EL (cell line): ENCODE data around the gene GPRC5C.
"Not testable (repeated sequence)": the region's sequence is repeated elsewhere in the genome, so short reads cannot be mapped to it uniquely, and the experiment has no call there.

ENCODE experiments used
- DNase-seq: peaks from one replicate; pipeline ENCODE4 v3.0.0-alpha.2; 2016

Gene GPRC5C, protein sequence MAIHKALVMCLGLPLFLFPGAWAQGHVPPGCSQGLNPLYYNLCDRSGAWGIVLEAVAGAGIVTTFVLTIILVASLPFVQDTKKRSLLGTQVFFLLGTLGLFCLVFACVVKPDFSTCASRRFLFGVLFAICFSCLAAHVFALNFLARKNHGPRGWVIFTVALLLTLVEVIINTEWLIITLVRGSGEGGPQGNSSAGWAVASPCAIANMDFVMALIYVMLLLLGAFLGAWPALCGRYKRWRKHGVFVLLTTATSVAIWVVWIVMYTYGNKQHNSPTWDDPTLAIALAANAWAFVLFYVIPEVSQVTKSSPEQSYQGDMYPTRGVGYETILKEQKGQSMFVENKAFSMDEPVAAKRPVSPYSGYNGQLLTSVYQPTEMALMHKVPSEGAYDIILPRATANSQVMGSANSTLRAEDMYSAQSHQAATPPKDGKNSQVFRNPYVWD

DNA sequence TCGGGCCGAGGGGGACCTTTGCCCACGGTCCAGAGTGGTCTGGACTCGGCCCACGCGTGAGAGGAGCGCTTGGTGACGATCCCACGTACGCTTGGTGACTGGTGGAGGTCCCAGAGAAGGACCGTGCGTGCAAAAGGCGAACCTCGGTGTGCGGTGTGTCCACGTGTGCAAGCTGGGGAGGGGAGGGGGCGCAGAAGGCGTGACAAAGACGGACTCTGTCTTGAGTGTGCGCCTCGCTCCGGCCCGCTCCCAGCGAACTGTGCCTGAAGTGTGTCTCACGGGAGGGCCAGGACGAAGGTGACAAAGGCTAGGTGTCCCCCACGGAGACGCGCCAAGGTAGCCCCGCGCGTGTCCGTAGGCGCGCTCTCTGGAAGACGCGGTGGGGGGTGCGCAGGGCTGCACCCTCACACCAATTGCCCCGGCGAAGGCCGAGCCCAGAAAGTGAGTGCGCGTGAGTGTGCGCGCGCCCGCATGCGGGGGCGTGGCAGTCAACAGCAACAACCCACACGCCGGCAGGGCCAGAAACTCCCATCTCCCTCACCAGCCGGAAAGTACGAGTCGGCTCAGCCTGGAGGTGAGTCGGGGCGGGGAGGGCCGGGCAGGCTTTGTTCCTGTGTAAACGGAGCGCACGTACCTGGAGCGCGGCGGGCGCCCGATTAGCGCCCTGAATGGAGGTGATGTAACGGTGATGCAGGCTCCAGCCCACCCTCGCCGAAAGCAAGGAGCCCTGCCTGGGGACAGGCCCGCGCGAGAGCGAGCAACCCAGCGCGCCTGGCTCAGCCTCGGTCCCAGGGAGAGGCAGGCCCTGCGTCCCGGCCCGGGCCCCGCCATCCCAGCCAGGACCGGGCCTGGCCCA is at the start of gene GPRC5C:
GPRC5C (plus strand) TSS at position 521 of the 856 bp plus-strand sequence. CDS start 7,689 bp downstream, outside the sequence.
- DNase-seq = no peak

DNA sequence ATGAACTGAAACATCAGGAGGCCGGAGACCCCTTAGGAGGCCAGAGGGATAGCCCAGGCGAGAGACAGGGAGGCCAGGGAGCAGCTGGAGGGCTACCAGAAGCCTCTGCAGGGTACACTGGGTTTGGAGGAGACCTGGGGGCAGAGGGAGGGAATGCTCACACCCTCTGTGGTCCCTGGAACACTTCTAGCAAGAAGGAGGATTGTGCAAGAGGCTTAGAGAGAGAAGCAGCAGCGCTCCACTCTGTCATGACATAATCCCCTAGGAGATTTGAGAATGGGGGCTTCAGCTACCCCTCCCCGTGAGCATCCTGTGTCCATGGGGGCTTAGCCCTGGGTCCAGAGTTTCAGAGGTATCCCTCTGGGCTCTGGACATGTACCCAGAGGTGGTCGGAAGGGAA is 48.7 kb upstream of the GPRC5C start:
- DNase-seq = no peak

DNA sequence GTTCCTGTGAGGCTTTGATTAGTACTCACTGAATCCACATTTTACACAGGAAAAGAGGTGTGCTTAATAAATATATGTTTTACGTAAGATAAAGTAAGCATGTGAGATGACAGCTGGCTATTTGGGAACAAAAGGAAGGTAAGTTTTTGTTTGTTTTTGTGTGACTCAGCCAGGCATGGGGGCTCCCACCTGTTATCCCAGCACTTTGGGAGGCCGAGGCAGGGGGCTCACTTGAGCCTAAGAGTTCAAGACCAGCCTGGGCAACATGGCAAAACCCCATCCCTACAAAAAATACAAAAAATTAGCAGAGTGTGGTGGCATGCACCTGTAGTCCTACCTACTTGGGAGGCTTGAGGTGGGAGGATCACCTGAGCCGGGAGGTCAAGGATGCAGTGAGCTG is 46.7 kb upstream of the GPRC5C start:
- no peak for DNase-seq

DNA sequence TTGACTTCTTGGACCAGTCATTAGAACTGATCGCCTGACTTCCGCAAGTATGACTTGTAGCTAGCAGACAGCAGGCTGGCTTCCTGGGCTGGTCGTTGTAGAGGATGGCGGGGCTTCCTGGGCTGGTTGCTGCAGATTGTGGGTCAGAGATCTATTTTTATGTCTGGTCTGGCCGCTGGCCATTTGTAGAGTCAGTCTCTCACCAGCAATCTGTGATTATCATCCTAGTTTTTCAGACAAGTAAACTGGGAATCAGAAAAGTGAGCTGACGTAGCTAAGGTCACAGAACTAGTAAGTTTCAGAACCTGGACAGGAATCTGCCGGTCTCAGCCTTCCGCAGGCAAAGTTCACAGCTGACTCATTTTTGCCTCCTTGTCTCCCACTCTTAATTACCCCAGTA is 45.5 kb upstream of the GPRC5C start:
- no peak for DNase-seq

DNA sequence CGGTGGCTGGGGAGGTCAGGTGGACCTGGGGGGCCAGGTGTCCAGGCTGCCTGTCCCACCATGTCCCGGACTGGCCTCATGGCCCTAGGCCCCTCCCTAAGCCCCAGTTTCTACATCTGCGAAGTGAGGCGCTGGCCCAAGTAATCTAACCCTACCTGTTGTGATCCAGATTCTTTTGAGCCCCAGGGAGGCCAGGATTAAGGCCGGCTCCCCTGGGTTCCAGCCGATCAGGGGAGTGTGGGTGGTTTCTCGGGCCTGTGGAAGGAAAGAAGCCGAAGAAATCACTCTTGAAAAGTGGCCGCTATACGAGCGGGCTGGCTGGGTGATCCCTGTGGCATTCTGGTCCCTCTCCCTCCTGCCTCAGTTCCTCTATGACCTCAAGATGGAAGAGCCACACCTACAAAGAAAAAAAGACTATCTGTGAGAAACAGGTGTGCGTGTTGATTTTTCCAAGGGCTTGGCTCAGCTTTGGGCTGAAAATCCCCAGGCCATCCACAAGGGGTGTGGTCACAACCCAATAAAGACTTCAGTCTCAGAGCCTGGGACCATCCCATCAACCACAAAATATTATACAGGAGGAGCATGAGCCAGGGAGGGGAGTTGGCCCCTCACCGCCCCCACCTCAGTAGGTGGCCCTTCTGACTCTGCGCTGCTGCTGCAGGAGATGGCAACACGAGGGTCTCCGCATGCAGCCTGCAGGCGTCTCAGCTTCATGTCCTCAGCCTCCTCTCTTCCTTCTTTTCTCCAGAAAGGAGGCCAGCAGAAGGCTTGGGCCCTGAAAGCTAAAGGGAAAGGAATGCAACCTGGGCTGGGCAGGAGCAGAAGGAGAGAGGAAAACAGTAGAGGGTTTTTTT is 44.3 kb upstream of the GPRC5C start:
- no peak for DNase-seq

DNA sequence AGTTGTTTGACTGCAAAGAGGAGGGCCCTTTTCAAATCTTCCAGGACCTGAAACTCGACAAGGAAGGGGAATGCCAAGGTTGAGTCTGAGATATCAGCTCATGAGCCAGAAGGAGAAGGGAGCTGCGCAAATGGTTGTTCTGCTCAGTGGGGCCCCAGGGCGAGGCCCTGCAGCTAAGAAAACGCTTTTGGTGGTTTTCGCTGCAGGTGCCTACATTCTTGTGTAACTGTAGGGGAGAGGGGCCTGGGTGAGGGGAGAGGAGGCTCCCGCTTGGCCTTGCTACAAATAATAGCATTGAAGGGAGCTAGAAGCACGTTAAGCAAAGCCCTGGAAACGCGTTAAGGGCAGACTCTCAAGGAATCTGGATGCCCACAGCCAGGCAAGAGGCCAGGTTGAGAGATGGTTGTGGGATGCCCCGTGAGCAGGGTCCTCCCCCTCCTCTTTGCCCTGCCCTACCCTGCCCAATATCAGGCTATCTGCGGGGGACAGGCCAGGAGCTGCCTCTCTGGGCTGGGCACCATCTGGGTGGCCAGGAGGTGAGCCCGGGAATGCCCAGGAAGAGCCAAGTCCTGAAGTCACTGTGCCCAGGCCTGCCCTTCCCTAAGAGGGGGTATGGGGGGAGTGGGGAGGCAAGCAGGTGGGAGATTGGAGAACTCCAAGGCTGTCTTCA is 42.7 kb upstream of the GPRC5C start:
- DNase-seq = no peak

DNA sequence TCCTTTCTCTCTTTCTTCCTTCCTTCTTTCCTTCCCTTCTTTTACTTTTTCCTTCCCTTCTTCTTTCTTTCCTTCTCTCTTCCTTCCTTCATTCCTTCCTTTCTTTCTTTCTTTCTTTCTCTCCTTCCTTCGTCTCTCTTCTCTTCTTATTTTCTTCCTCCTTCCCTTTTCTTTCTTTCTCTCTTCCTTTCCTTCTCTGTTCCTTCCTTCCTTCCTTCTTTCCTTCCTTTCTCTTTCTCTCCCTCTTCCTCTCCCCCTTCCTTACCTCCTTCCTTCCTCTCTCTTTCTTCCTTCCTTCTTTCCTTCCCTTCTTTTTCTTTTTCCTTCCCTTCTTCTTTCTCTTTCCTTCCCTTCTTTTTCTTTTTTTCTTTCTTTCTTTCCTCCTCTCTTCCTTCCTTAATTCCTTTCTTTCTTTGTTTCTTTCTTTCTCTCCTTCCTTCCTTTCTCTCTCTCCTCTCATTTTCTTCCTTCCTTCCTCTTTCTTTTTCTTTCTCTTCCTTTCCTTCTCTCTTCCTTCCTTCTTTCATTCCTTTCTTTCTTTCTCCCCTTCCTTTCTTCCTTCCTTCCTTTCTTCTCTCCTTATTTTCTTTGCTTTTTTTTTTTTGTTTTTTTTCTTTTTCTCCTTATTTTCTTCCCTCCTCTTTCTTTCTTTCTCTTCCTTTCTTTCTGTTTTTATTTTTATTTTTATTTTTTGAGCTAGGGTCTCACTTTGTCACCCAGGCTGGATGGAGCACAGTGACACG is 41.8 kb upstream of the GPRC5C start:
- no peak for DNase-seq

DNA sequence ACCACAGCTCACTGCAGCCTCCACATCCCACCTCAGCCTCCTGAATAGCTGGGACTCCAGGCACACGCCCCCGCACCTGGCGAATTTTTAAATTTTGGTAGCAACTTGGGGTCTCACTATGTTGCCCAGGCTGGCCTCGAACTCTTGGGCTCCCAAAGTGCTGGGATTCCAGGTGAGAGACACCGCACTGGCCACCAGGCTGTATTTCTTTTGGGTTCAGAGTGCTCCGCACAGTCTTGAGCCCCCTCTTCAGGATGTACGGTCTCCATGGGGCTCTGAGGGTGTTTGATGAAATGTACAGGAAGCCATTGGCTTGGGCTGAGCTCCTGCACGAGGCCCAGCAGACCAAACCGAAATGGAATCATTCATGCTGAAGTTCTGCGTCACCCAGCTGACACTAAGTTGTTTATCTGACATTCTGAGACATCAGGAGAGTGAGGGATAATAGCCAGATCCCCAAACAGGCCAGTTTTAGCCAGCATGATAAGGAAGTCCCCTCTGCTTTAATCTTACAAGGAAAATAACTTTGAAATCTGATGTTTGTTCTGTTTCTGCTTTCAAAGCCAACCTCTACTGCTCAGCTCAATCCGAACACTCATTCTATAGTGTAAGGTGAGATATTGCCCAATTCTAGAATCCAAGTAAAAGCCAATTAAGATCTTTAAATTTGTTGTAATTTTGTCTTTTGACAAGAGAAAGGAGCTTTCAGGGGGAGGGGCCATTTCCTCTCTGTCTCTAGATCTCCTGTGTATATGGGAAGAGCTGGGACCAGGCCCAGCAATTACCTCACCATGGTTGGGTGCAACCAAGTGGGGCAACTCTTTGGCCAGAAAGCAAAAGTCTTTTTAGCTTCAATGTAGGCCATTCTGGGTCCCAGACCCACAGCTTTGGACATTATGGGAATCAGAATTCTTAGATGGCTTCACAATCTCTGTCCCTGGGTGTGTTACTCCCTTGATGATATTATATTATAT is 40.9 kb upstream of the GPRC5C start:
- no peak for DNase-seq

DNA sequence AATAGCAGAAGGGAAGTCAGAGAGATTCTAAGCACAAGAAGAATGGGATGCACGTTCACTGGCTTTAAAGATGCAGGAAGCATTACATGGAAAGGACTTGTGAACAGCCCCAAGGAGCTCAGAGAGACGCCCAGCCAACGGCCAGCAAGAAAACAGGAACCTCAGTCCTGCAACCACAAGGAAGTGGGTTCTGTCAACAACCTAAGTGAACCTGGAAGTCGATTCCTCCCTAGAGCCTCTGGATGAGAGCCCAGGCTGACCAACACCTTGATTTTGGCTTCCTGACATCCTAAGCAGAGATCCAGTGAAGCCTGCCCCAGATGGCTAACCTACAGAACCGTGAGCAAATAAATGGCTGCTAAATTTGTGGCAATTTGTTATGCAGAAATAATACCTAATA is 40.1 kb upstream of the GPRC5C start:
- no peak for DNase-seq

DNA sequence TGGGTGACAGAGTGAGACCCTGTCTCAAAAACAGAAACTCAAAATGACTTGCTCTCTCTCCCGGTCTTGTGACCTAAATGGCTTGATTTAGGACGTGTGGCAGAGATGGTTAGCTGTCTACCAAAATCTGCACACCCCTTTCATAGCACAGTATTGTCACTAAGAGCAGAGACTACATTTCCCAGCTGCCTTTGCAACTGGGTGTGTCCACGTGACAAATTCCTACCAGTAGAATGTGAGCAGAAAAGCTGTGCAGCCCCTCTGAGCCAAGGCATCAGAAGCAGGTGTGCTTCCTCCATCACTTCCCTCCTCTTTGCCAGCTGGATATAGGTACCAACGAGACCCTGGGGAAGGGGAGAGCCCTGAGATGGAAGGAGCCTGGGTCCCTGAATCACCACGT is 39.0 kb upstream of the GPRC5C start:
- no peak for DNase-seq

DNA sequence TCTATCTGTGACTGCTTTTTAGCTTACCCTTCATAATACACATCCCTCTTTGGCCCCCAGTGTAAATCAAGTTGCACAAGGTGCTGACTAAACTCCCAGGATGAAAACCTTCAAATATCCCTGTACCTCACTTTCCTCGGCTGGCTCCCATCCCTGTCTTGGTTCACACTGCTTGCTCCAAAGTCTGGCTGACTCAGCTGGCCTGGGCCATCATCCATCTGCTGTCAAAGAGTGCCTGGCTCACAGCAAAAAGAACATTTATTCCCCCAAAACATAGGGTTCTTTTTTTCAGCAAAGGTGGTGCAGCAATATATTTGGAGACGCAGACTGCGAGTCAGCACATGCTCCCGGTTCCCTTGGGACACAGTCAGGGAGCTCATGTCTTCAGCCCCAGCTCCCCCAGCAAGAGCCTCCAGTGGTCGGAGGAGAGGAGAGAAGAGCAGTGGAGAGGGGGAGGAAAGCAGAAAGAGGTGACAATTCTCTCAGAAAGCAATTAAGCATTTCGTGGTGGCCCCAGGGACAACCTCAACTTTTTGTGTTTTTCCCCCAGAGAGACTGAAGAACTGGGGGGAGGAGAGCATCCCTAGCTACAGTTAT is 38.4 kb upstream of the GPRC5C start:
- no peak for DNase-seq

DNA sequence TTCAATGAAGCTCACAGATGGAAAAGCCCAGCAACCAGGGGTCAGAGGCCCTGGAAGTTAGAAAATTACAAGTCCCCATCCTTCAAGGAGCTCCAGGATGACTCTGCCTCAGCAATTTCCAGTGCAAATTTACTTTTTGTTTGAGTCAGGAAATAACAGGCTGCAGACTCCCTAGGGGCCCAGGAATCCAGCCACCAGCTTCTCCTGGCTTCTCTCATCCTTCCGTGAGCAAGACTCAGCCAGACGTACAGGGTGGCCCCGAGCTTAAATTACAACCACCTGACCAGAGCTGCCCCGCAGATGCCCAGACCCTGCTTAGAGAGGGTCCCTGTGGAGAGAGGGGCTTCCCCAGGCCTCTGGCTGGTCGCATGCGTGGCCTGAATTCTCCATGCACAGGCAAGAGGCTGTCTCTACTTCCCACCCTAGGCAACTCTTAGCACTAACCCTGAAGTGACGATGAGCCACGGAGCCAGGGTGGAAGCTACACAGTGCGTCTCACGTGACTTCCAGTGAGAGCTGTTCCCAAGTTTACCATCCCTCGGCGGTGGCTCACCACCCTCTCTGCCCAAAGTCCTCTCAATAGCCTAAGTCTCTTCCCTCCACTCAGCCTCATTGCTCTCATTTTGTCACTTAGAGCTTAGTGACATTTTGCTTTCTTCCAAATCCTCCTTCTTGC is 37.5 kb upstream of the GPRC5C start:
- DNase-seq = no peak

DNA sequence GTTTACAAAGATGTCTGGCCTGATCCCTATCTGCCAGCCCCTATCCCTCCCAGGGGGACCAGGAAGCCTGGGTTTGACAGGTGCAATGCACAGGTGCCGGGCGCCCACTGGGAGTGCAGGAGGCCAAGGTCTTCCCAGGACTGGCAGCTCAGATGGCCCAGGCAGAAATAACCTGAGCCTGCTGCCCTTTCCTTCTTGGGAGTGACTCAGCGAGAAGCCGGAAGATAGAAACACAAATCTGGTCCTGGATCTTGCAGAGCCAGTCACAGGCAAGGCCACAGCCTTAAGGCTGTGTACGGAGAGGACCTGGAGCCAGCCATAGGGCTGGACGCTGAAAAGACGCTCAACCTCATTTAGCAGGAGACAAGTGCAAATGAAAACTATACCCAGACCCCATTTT is 36.9 kb upstream of the GPRC5C start:
- DNase-seq = no peak

DNA sequence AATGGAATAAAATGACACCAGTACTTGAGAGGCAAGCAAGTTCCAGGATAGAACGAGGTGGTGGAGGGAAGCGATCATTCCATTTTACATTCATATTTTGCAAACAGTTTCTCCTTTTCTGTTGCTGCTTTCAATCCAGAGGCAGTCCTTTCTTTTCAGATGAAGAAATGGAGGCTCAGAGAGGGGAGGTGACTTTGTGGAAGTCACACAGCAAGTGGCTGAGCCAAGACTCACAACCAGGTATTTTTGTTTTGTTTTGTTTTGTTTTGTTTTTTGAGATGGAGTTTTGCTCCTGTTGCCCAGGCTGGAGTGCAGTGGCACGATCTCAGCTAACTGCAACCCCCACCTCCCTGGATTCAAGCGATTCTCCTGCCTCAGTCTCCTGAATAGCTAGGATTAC is 35.3 kb upstream of the GPRC5C start:
- no peak for DNase-seq

DNA sequence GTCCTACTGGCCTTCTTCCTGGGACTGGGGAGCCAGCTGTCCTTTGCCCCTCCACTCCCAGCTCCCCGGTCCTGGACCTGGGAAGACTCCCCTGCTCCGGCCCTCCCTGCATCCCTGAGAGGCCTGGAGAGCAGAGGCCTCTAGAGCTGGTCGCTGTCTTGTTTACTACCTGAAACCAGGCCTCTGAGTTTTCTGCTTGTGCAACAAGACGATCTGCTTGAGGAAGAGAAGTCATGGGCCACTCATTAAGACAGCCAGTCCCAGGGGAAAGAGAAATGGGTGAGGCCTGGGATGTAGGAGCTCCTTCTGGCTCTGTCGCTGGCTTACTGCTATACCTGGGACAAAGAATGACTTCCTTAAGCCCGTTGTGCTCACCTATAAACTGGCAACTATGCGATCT is 29.8 kb upstream of the GPRC5C start:
- no peak for DNase-seq

DNA sequence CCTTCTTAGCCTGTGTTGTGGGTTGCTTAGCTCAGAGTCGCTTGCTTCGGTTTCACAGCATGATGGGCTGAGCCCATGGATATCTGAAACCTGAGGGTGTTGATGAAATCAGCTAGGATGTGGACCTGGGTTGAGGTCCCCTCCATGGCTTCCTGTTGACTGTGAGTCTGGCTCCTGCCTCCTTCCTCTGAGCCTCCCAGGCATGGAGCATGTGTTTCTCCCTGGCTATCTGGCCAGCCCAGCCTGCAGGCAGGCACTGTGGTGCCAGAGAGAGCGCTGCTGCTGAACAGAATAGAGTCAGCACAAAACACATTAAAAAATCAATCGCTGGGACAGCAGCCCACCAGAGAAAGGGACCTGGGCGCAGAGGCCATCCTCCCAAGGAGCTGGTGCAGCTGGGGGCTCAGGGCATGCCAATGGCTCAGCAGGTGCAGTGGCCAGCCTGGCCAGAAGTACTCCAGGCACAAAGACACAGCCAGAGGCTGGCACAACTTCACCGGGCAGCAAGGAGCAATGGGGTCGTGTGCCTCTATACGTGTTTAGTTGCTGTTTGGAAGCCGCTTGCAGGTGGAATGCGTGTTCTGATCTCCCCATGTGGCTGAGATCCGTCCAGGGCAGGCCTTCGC is 28.3 kb upstream of the GPRC5C start:
- DNase-seq = no peak

DNA sequence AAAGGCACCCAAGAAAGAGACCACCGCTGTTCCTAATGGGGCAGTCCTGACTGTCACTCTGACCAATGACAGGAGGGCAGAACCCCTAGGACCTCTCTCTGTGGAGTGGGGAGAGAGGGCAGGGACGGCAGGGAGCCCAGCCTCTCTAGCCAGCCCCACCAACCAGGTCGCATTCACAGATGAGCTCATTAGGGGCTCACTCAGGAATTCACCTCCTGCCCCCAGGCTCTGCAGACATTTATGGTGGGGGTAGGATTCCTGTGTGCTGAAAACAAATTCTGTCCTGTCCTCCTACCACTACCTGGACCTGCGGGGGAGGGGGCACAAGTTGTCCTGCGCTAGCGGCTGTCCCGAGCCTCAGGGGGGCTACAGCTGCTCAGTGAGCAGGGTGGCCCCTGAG is 27.7 kb upstream of the GPRC5C start:
- no peak for DNase-seq

DNA sequence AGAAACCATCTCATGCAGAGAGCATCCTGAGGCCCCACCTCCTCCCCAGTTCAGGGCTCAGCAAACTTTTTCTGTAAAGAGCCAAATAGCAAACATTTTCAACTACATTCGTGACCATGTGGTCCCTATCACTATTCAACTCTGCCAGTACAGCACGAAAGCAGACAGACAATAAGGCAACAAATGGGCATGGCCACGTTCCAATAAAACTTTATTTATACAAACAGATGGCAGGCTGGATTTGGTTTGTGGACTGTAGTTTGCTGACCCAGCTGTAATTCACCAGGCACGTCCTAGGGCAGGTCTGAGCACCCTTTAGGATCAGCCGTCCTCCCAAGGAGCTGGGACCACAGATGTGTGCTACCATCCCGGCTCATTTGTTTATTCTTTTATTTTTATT is 27.1 kb upstream of the GPRC5C start:
- DNase-seq = no peak

DNA sequence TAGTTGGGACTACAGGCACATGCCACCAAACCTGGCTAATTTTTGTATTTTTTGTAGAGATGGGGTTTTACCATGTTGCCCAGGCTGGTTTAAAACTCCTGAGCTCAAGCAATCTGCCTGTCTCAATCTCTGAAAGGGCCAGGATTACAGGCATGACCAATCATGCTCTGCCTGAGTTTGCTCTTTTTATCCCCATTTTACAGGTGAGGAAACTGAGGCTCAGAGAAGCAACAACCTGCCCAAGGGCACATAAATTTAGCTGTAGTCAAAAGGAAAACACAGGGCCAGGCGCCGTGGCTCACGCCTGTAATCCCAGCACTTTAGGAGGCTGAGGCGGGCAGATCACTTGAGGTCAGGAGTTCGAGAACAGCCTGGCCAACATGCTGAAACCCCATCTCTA is 26.6 kb upstream of the GPRC5C start:
- not testable (repeated sequence) for DNase-seq
